Activated CD8-positive, alpha-beta memory T cell treated with anti-CD3 and anti-CD28 coated beads for 1 hour (primary cell): ENCODE results near the gene PHACTR2.
"Not testable (repeated sequence)": the region's sequence is repeated elsewhere in the genome, so short reads cannot be mapped to it uniquely, and the experiment has no call there.

Experiments used
- DNase-seq, 2 donors: peaks; one replicate each; pipeline ENCODE4 v3.0.0-alpha.2; 2020; ENCODE audit warnings: low read depth in 1 of 2; ENCODE audit errors: extremely low read depth in 1 of 2

PHACTR2 gene

GRCh38 chr6:143761074-143761473 is 83.3 kb downstream of the PHACTR2 start:
- DNase-seq: no peak

- no peak for DNase-seq
Measured at GRCh38 chr6:143762126-143762525, 84.4 kb downstream of the PHACTR2 start.

GRCh38 chr6:143765422-143766184 is 87.8 kb downstream of the PHACTR2 start:
- no peak for DNase-seq

- DNase-seq: no peak
Measured at GRCh38 chr6:143766185-143766553, 88.4 kb downstream of the PHACTR2 start.

DNA sequence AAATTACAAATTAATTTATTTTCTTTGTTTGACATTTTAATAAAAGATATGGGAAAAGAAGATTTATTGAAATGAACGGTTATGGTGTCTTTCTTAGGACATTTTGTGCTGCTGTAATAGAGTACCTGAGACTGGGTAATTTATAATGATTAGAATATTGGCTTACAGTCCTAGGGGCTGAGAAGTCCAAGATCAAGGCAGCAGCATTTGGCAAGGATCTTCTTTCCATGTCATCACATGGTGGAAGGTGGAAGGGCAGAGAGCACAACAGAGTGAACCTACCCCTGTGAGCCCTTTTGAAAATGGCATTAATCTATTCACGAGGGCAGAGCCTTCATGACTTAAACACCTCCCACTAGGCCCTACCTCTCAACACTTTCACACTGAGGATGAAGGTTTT is 89.7 kb downstream of the PHACTR2 start:
- DNase-seq: no peak

DNA sequence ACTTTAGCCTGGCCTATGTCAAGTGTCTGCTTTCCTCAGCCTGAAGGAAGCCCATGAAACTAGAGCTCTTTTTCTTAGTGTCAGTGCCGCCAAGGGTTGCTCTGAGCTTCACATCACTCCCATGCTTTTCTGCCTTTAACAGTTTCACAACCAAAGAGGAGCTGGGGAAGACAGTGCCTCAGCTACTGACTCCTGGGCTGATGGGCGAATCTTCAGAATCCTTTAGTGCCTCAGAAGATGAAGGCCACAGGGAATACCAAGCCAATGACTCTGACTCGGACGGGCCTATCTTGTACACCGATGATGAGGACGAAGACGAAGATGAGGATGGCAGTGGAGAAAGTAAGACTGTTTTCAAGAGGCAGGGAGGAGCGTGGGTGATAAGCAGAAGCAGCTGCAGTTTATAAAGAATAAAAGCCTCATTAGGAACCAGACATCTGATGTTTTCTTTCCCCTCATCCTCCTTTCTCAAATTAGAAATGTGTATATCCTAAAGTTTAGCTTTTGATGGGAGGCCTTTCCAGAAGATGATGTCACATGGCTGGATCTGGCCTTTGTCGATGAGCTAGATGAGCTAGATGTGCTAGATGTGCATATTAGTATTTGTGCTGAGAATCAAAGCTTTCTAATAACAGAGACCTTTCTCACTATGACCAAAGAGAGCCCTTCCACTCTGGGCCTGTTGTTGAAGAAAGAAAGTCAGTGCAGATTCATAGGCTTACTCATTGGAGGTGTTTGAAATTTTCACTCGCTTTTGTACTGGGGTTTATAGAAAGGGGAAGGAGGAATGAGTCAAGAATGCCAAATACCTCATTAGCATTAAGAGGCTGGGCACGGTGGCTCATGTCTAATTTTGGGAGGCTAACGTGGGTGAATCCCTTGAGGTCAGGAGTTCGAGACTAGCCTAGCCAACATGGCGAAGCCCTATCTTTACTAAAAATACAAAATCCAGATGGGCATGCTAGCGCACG is 94.6 kb downstream of the PHACTR2 start:
- DNase-seq: no peak

GRCh38 chr6:143773506-143774150 is 95.9 kb downstream of the PHACTR2 start:
- DNase-seq: no peak

DNA sequence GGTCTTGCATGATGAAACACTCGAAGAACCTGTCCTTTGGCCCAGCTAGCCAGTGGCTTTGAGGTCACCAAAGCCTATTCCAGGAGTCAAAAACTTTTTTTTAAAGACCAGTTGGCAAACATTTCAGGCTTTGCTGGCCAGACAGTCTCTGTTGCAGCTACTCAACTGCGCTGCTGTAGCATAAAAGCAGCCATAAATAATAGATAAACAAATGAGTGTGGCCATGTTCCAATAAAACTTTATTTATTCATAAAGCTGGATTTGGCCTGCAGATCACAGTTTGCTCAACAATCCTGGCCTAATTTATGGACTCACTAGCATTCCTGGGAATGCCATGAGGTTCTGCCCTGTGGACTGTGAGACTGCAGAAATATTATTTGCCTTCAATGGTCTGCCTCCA is 96.6 kb downstream of the PHACTR2 start:
- DNase-seq: no peak

DNA sequence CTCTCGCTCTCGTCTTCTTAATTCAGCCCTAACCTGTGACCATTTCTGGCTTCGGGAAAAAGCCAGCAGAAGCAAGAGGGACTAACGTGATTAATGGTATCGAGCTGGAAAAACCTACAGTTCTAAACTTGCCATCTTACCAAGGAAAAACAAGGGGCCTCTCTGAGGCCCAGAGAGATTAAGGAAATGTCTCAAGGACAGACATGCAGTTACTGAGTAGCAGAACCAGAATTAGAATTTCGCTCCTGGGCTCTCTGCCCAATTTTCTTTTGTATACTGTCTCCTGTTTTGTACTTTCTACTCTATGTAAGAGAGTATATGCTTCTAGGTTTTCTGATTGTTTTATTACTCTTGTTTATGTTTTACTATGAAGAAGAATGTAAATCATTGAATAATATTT is 97.6 kb downstream of the PHACTR2 start:
- DNase-seq: no peak

DNA sequence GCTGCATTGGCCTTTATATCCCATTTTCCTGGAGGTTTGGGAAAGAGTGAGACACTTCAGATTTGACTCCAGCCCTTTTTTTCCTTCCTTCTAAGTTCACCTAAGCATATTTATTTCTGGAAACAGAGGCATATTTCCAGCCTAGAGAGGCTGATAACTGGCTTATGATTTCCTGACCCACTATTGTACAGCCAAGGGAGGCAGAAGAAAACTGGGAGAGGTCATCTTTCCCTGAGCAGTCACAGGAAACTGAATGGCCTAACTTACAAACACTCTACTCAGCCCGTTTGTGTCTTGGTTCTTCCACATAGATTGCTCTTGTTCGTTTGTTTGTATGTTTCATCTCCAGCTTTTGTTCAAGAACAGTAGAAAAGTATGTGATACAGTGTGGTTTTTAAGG is 101.2 kb downstream of the PHACTR2 start:
- DNase-seq: no peak

GRCh38 chr6:143782481-143782880 is 104.7 kb downstream of the PHACTR2 start:
- DNase-seq: no peak

GRCh38 chr6:143783077-143783476 is 105.3 kb downstream of the PHACTR2 start:
- no peak for DNase-seq

DNA sequence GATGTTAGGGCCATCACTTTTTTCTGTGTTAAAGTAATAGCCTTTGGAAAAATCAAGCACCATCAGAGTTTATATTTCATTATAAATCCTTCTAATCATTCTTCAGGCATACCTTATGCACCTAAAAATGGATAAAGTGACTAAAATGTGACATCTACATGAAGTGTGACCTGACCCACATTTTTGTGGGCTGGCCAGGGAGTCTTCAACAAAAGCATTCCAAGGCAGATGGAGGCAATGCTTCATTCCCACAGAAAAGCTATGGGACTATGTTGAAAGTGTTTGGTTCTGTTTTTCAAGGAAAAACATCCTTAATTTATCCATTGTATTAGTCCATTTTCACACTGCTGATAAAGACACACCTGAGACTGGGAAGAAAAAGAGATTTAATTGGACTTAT is 106.6 kb downstream of the PHACTR2 start:
- no peak for DNase-seq

DNA sequence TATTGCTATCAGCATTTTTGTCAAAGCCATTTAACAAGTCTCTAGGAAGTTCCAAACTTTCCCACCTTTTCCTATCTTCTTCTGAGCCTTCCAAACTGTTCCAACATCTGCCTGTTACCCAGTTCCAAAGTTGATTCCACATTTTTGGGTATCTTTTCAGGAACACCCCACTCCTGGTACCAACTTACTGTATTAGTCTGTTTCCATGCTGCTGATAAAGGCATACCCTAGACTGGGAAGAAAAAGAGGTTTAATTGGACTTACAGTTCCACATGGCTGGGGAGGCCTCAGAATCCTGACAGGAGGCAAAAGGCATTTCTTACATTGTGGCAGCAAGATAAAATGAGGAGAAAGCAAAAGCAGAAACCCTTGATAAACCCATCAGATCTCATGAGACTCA is 108.6 kb downstream of the PHACTR2 start:
- DNase-seq: not testable (repeated sequence)

DNA sequence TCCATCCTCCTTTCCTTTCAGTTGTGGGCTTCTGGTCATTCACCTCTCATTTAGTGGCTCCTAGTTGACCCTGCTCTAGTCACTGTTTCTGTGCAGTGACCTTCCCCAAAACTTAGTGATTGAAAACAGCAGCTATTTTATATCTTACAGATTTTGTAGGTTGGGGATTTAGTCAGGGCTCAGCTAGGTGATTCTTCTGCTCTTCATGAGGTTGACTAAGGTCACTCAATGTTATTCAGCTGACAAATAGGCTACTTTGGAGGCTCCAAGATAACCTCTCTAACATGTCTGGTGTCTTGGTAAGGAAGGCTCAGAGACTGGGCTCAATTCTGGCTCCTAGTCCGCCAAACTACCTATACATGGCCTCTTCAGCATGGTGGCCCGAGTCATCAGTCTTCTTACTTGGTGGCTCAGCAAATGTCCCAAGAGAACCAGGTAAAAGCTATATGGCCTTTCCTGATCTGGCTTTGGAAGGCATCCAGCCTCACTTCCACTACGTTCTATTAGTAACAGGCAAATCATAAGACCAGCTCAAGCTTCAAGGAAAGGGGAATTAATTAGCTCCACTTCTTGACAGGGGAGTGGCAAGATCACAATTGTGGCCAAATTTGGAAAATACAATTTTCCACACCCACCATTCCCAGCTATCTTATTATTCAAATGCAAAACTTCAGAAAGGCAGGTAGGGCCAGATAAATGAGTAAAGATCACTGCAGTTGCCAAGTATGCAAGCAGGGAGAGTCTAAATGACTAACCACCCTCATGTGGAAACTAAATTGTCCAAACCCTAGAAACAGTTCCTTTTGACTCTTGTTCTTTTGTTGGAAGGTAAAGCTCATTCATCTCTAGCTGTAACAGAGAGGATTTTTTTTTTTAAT is 114.9 kb downstream of the PHACTR2 start:
- DNase-seq: no peak

DNA sequence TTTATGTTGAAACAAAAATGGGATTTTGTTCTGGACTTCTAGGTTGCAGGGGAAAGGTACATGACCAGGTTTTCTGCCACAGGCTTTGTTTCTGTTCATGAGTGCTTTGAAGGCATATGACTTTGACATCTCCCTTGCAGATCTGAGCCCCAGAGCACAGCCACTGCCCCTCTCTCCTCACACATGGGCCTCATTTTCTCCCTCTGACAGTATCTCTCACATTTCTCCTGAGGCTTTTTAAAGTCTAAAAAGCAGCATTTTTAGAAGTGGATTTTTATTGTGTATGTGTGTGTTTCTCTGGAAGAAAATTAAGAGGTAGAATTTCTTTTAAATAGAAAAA is 115.5 kb downstream of the PHACTR2 start:
- no peak for DNase-seq

DNA sequence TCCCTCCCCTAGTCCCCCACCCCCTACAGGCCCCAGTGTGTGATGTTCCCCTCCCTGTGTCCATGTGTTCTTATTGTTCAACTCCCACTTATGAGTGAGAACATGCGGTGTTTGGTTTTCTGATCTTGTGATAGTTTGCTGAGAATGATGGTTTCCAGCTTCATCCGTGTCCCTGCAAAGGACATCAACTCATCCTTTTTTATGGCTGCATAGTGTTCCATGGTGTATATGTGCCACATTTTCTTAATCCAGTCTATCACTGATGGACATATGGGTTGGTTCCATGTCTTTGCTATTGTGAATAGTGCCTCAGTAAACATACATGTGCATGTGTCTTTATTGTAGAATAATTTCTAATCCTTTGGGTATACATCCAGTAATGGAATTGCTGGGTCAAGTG is 118.8 kb downstream of the PHACTR2 start:
- DNase-seq: not testable (repeated sequence)

DNA sequence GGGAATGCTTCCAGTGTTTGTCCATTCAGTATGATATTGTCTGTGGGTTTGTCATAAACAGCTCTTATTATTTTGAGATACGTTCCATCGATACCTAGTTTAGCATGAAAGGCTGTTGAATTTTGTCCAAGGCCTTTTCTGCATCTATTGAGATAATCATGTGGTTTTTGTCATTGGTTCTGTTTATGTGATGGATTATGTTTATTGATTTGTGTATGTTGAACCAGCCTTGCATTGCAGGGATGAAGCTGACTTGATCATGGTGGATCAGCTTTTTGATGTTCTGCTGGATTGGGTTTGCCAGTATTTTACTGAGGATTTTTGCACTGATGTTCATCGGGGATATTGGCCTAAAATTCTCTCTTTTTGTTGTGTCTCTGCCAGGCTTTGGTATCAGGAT is 120.7 kb downstream of the PHACTR2 start:
- DNase-seq: not testable (repeated sequence)

GRCh38 chr6:143802833-143803565 is 125.2 kb downstream of the PHACTR2 start:
- DNase-seq: no peak
